Frontal cortex (tissue), 4 donors: ENCODE results near the gene THOP1. TPM values are rescaled to one million over a fixed set of nuclear protein-coding genes. Genes with fewer than 3 reads are reported as not detected.

Experiments
- DNase-seq, 2 donors: peaks; one replicate each; pipeline ENCODE4 v3.0.0; 2012; ENCODE audit warnings: low spot score in 2 of 2
- FAIRE-seq: peaks from 2 replicates; lab custom pipeline; 2012; peaks lifted over from hg19 to GRCh38; lab: Jason Lieb, UNC
- total RNA-seq: library from RNA; depleted of rRNA; stranded (reverse); fragments of >200 nt; gene quantifications from one replicate; pipeline ENCODE4 v1.2.3, GENCODE V29; 2014
- donor health status: control.
- donor health status: control.
- donor health status: control.

THOP1 gene
- total RNA-seq, 1 donor from 2014 or later = 31.4 TPM

DNA sequence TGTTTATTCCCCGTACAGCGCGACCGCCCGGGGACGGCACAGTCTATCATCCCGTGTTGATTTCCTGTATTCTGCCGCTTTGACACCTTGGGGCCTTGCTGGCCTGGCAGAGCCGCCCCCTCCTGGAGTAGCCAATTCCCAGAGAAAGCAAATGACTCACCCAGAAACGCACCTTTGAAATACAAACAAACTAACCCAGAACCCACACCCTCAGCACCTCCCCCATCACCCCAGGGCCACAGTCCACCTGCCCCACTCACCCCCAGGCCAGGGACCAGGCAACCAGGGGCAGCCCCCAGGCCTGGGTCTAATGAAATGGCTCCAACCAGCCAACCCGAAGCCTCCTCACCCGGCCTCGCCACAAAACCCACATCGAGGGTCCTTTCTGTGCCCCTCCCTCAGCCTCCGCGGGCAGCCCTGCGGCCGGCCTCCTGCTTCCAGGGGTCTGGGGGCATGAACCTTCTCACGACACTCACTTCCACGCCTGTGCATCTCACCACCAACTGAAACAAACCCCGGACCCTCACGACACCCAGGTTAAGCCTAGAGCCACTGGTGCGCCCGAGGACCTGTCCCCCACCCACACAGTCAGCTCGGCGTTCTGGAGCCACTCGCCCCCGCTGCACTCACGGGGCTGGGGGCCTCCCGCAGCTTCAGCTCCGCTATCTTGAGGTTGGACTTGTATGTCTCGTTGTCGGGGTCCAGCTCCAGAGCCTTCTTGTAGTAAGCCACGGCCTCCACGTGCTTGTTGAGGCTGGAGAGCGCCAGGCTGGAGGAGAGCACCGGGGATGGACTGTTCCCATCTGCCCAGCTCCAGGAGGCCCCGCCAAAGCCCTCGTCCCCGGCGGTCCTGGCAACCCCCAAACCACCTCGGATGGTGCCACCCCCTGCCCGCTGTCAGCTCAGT, 23.2 kb upstream of the THOP1 start:
- FAIRE-seq (no peak), DNase-seq (no peak)

DNA sequence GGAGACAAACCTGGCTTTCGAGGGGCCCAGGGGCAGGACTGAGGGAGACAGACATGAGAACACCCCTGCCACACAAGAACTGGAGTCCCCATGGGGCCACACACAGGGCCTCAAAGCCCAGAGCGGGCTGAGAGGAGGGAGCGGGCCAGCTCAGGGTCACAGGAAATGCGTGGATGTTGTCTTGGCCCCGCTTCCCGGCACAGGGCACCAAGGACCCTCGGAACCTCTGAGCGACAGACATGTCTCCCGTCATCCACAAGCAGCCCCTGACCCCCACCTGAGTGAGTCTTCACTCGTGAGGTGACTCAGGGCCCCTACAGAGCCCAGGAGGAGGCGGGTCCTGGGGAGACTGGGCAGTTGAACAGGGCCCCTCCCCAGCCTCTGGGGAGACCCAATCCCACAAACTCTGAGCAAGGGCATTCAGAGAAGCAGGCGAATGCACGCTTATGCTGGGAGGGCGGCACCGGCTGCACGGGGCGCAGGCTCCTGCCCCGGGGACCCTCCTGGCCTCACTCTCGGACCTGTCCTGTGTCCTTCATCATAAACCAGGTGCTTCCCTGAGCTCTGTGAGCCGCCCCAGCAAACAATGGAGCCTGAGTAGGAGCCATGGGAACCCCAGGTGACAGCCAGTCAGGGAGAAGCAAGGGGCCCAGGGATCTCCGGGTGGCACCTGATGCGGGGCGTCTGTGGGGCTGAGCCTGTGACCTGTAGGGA, 22.4 kb upstream of the THOP1 start:
- DNase-seq (no peak), FAIRE-seq (no peak)

DNA sequence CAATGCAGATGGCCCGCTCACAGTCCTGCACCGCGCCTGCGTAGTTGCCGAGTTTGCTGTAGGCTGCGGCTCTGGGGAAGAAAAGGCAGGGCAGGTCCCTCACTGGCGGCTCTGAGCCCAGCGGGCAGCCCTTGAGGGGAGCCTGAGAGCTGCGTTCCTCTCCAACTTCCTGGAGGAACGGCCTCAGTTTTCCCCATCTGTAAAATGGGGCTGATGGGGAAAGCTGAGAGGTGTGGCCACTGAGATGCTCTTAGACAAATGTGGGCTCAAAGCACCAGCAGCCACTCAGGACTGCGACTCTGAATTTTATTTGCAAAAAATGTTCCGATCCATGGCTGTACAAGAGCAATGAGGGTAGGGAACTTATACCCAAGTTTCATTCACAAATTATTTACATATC, 21.6 kb upstream of the THOP1 start:
- DNase-seq (no peak), FAIRE-seq (no peak)

DNA sequence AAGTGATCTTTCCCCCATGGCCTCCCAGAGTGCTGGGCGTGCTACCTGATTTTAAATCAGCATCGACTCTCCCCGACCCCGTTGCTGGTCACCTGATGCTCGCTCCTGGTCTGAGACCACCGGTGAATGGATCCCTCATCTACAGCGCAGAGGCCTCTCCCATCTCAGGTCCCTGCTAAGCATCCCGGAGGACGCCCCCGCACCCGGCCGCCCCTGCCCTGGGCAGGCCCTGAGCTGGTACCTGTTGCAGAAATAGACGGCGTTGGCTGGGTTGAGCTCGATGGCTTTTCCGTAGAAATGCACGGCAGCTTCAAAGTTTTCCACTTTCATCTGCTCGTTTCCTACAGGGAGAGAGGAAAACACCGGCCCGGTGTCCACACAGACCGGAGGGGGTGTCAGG, 20.4 kb upstream of the THOP1 start:
- DNase-seq (no peak), FAIRE-seq (no peak)

DNA sequence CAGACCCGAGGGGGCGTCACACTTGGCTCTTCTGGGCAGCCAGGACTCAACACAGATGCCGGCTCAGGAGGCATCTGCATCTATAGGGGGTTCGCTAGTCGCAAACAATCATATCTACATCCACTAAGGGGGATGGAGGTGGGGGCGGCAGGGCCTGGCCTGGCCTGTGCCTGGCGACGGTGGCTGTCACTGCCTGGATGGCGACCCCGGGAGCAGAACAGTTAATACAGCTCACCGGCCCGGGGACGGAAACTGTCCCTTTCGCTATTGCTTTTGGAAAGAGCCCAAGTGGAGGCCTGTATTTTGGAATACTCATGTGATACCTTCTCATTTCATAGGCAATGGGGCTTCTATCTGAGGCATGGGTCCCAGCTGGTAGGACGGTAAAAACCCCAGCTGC, 19.9 kb upstream of the THOP1 start:
- FAIRE-seq (no peak), DNase-seq (no peak)

DNA sequence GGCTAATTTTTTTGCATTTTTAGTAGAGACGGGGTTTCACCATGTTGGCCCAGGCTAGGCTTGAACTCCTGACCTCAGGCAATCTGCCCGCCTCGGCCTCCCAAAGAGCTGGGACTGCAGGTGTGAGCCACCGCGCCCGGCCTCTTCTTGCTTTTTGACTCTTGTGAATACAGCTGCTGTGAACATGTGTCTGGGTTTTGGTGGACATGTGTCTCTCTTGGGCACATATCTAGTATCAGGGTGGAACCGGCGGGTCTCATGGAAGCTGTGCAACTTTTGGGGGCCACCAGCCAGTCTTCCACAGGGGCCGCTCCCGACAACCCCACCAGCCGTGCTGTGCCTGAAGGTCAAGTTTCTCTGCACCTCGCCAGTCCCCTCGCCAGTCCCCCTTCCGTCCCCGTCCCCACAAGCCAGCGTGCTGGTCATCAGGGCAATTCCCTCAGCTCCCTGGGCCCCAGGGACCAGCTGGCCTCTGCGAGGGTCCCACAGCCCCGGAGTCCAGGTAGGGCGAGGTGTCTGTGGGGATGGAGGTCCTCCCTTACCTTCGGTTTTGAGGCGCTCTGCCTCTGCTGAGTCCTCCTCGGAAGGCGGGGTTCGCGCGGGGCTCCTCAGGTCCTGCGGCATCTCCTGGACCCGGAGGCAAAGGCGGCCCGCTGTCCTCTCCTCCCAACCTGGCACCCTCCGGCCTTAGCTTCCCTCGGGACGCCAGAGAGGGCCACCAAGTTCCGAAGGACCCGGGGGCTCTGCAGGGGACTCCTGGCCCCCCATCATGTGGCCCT, 18.5 kb upstream of the THOP1 start:
- FAIRE-seq (no peak), DNase-seq (no peak)

DNA sequence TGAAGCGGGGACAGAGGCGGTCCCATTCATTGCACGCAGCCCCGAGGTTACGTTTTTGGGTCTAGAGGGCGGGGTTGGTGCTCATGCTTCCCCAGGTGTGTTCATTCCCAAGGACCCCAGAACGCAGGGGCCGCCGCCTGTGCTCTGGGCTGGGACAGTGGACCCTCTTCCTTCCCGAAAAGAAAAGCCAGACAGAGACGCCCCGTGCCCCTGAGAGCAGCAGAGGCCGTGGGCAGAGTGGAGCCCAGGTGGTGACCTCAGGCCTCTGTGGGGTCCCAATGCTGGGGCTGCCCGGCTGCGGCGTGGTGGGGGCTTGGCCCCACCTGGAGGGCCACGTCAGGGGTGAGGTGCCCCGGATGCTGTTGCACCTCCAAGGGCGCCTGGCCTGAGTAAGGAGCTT, 17.6 kb upstream of the THOP1 start:
- no peak for FAIRE-seq

DNA sequence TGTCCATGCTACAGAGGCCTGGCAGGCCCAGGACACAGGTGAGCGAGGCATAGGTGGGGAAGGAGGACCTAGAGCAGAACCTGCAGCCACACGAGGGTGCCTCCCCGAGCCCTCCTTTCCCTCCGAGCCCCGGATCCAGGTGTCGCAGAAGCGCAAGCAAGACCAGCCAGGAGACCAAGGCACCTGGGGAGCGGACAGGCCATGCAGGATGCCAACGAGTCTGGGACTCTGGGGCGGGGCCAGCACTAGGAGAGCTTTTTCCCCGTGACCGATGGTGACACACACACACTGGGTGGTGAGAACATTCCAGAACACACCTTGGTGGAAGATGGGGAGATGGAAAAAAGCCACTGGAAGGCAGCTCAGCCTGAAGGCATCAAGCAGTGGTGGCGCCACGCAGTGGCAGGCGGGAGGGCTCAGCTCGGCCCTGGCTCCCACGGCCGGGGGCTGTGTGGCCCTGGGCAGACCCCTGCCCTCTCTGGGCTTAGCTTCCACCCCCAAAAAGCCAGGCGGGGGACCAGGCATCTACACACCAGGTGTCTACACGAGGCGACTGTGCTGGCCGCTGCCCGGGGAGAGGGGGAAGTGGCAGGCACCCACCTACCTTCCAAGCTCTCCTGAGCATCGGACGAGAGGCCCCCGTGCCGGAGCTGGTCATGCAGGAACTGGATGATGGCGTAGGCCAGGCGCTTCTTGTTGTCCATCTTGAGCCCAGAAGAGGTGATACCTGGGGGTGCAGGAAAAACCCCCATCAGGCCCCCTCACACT, 16.8 kb upstream of the THOP1 start:
- DNase-seq (no peak), FAIRE-seq (no peak)

More for the DNA sequence above, 17.6 kb upstream of the THOP1 start:
- DNase-seq = no peak

DNA sequence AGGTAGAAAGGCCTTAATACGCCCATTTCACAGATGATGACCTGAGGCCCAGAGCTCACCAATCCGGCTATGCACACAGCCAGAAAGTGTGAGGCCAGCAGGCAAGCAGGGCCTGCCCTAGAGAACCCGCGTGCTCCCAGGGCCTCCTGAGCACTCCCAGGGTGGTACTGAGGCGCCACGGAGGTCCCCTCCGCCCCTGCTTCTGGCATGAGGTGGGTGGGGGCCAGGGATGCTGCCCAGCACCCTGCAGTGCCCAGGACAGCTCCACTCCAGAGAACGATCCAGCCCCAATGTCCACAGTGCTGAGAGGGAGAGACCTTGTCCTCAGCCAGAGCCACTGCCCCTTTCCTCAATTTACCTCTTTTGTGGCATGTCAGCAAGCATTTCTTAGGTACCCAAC, 16.1 kb upstream of the THOP1 start:
- no peak for FAIRE-seq
- DNase-seq = no peak

DNA sequence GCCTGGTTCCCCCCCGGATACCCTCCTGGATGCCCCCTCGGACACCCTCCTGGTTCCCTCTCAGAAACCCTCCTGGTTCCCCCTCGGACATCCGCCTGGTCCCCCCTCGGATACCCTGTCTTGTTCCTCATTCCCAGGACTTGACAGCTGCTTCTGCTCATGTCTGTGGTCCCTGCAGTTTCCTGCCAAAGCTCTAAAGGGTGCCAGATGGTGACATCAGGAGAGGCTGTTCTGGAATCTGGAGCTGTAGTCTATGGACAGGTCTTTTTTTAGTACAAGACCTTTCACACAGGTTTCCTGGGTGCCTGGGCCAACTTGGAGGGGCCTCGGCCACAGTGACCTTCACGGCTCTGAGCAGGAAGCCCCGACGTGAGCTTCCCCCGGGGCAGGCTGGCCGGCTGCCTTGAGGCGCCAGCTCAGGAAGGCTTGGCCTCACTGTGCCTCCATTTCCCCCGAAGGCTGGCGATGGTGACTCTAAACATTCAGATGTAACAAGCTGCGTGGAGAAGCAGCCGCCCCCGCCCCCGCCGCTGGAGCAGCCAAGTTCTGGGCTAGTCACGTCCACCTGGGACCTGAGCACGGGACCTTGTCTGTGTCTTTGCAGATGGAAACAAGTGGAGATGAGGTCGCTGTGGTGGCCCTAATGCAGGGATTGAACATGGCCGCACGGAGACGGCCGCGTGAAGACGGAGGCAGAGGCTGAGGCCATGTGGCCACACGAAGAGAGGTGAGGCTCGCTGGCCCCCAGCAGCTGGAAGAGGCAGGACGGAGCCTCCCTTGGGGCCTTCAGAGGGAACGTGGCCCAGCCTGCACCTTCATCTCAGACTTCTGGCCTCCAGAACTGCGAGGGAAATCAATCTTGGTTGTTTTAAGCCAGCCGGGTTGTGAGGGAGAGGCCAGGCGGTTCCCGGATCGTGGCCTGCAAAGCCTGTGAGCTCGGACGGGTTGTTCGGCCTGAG, 15.0 kb upstream of the THOP1 start:
- no peak for DNase-seq
- no peak for FAIRE-seq

DNA sequence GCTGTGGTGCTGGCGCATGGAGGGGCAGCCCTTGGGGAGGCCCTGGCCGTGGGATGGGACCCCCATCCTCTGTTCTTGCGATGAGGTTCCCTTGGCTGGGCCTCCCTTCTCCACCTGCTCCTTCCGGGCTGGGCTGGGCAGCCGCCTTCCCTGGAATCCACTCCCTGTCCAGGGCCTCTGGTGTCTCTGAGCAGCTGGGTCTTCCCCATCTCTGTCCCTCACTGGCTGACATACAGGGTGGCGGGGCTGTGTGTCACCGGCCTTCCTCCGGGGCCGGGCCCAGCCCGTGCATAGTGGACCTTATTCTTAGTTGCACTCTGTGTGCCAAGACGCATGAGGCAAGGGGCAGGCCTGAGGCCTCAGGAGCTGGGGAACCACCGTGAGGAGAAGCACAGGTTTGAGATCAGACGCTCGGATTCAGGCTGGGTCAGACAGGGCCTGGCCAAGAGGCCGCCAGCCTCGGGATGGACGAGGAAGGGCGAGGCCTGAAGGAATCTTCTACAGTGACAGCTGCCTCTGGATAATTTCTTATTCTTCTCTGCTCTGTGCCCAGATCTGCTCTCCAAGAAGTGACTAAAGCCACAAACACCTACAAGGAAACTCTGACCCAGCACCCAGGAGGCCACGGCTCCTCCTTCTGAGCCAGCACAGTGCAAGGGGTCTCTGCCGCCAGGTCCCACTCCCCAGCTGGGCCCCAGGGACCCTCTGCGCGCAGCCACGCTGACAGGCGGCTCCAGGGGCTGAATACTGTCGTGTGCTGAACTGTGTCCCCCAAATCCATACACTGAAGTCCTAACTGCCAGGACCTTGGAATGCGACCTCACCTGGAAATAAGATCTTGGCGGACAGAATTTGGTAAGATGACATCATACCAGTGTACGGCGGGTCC, 13.3 kb upstream of the THOP1 start:
- DNase-seq (no peak), FAIRE-seq (no peak)

DNA sequence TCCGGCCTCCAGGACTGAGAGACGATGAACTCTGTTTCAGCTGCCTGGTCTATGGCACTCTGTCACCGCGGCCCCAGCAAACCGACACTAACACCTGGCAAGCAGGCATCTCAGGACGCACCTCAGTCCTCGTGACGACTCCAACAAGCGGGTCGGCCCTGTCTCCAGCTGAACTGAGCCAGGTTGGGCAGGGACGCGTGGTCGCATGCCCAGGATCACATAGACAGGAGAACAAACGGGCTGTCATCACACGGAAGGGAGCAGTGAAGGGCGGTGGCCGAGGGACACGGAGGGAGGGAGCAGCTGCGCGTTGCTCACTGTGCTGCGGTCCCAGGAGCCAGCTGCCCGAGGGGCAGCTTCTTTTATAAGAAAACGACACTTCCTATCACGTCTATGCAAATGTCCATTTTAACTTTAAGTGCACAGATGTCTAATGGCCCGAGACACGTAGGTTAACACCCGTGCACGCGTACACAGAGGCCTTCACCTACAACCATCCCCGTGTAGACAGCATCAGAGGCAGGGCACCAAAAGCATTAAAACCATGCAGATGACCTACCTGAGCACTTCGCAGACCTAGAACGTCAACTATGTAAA, 11.1 kb upstream of the THOP1 start:
- DNase-seq (no peak), FAIRE-seq (no peak)

DNA sequence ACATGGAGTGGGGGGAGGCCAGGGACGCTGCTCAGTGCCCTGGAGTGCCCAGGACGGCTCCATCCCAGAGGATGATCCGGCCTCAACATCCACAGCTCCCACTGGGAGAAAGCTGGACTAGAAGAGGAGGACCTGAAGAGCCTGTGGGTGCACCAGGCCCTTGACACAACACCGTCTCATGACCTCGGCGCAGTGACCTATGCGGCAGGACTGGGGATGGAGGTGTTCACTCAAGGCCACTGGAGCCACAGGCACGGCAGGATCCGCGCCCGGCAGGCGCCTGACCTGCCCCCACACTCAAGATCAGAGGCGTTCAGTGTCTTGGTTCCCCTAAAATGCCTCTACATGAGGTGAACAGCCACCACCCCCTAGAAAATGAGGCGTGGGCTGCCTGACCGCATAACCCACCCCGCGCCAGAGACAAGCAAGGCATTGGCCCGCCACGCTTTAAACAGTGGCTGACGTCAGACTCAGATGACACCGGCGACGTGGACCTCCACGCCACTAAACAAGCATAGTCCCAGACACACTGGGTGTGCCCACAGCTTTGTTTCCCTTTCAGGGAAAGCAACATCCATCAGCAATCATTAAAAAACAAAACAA, 10.2 kb upstream of the THOP1 start:
- FAIRE-seq = no peak

DNA sequence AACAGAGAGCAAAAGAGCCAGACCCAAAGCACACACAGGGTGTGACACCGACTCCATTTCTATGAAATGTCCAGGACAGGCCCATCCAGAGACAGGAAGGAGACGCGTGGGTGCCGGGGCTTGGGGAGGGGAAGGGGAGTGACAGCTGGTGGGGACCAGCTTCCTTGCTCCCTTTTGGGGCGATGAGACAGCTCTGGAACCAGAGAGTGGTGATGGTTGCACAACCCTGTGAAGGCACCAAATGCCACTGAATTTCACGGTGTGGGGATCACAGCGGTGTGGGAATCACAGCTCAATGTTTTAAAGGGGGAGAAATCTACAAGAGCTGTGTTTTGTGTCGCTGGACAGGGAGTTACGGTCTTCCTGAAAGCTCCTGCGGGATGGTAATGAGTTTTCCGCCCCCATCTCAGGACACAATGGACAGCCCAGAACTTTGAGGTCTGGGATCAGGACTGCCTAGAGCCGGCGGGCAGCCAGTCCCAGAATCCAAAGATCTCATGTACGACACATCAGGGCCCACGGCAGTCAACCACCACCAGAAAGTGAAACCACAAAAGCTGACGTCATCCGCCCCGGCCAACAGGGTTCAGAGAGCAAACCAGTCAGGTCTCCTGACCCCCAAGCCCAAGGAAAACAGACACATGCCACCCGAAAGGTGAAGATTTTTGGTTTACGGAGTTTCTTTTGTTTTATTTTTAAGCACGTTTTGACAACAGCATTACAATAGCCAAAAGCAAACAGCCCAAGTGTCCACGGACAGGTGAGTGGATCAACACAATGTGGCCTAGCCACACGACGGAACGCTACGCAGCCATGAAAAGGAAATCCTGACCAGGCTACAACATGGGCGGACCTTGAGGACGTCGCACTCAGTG, 9.5 kb upstream of the THOP1 start:
- FAIRE-seq = no peak

More for the DNA sequence above, 10.2 kb upstream of the THOP1 start:
- DNase-seq = no peak

DNA sequence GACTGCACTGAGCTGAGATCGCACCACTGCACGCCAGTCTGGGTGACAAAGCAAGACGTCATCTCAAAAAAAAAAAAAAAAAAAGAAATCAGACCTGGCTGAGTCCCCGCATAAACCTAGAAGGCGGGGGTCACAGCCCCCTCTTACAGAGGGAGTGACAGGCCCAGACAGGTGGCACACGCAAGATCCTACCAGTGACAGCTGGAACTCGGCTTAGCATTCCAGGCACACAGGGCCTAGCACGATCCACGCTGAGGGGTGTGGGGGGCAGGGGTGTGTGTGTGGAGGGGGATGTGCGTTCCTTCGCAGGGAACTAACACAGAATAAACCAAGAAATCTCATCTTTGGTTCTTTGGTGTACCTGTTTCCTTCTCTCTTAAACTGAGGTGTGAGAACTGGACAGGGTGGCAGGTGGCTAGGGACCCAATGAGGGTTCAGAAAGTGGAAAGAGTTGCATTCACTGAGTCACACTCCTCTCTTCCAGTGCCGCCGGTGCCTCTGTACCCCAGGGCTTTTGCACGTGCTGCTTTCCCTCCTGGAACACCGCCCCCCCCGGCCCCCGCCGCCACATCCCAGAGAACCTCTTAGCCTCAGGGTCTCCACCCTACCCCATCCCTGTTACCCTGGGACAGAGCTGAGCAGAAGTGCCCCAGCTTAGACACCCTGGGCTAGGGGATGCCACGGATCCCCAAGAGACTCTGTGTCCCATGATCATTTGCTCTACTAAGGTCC, 7.2 kb upstream of the THOP1 start:
- no peak for FAIRE-seq
- DNase-seq = no peak

More for the DNA sequence above, 9.5 kb upstream of the THOP1 start:
- no peak for DNase-seq
